ENCODE measurements around the gene APBB2. TPM values are rescaled to one million over a fixed set of nuclear protein-coding genes. Genes with fewer than 3 reads are reported as not detected.

Gene APBB2
- total RNA-seq, 1 donor from 2014 or later, result 23.9 TPM

DNA sequence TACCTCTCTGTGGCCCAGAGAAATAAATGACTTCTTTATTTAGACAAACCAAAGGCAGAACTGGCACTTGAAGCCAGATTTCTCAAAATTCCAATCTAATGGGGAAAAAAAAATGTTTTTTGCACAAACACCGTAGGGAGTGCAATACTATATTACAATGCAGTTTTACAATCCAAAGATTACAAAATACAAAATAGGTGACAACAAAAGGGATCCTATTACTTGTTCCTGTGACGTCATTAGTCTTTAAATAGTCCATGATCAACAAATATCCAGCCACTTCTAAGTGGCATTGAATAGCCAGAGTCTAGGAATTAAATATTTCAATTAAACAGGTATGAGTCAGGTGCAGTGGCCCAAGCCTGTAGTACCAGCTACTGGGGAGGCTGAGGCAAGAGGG lies 3.0 kb upstream of the APBB2 start:
- intact Hi-C loops (cut with micrococcal nuclease), result loop anchor here (5.0 kb wide), 1 partner anchor 290 kb away; no protein-coding TSS in a partner anchor
- DNase-seq (no peak), ATAC-seq (no peak)

DNA sequence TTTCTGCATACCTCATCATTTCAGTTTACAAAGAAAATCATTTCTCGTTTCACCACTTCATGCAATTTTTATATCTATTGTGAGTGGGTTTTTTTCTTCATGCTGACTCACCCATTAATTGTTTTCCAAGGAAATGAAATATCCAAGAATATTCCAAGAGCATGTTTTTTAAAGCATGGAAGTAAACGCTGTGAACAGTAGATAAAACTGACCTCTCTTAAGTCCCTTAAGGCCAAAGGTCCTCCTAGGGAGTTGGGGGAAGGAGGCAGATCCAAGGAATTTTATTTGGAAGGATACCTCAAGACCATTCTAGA lies 2.6 kb upstream of the APBB2 start:
- no peak for ATAC-seq
- intact Hi-C loops (cut with micrococcal nuclease), result loop anchor here (5.0 kb wide), 1 partner anchor 290 kb away; no protein-coding TSS in a partner anchor
- no peak for DNase-seq

GRCh38 chr4:41216294-41217019 lies 2.1 kb upstream of the APBB2 start:
- ATAC-seq (peak; percentile 49), DNase-seq (peak; percentile 77)
- intact Hi-C loops (cut with micrococcal nuclease), result loop anchor here (5.0 kb wide), 1 partner anchor 289 kb away; no protein-coding TSS in a partner anchor

GRCh38 chr4:41215969-41216293 lies 1.6 kb upstream of the APBB2 start:
- ATAC-seq, result no peak
- DNase-seq, result no peak

GRCh38 chr4:41215155-41215554 lies 813 bp upstream of the APBB2 start:
- ATAC-seq, result no peak

More at GRCh38 chr4:41215969-41216293, 1.6 kb upstream of the APBB2 start:
- intact Hi-C loops (cut with micrococcal nuclease), result loop anchor here (5.0 kb wide), 1 partner anchor 289 kb away; no protein-coding TSS in a partner anchor

DNA sequence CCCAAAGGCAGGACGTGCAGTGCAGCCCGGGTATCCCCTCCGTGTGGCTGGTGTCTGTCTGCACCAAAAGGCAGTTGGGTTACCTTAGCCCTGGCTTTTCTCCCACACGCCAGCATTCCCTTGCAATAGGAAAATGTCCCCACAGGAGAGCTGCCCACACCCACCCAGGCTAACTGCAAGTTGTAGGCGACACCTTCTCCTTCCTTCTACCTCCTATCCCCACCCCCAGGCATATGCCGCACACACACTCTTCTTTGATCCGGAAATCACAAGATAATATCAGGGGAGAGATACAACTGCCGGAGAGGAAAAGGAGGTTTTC lies 444 bp upstream of the APBB2 start:
- no peak for DNase-seq
- ATAC-seq, result no peak
- intact Hi-C loops (cut with micrococcal nuclease), result loop anchor here (5.0 kb wide), 1 partner anchor 287 kb away; no protein-coding TSS in a partner anchor

More at GRCh38 chr4:41215155-41215554, 813 bp upstream of the APBB2 start:
- DNase-seq, result no peak
- intact Hi-C loops (cut with micrococcal nuclease), result loop anchor here (5.0 kb wide), 1 partner anchor 288 kb away; no protein-coding TSS in a partner anchor

GRCh38 chr4:41213625-41214135 lies 662 bp downstream of the APBB2 start:
- DNase-seq (peak; percentile 54), ATAC-seq (peak; percentile 34)
- intact Hi-C loops (cut with micrococcal nuclease), result loop anchor here (2.0 kb wide), 1 partner anchor 235 kb away; no protein-coding TSS in a partner anchor

GRCh38 chr4:41212616-41213203 lies 1.6 kb downstream of the APBB2 start:
- DNase-seq (no peak), ATAC-seq (peak; percentile 10)
- intact Hi-C loops (cut with micrococcal nuclease), result loop anchor here (2.0 kb wide), 1 partner anchor 234 kb away; no protein-coding TSS in a partner anchor

DNA sequence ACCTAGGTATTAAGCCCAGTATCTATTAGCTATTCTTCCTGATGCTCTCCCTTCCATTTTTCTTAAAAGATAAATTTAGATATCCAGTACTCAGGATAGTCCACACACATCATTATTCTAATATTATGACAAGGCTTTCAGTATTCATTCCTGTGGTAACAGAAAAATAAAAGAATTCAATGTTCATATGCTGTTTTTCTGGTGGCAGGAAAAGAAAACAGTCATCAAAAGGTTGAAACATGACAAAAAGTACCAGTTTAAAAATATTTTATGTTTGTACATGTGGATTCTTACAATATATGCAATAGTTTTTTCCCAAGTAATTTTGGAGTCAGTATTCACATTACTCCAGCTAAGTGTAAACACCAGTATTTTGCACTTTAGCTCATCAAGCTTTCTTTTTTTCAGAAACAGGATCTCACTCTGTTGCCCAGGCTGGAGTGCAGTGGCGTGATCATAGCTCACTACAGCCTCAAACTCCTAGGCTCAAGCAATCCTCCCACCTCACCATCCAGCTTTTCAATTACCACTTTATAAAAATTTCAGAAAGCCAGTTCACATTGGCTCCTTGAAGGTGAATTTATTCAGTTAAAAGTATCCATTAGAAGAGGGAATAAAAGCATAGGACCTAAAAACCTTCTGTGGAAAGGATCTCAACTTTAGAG lies 2.3 kb downstream of the APBB2 start:
- intact Hi-C loops (cut with micrococcal nuclease), result loop anchor here (2.0 kb wide), 1 partner anchor 233 kb away; no protein-coding TSS in a partner anchor
- no peak for DNase-seq
- no peak for ATAC-seq

- DNase-seq, result no peak
- intact Hi-C loops (cut with micrococcal nuclease), result no loop called here
- no peak for ATAC-seq
Measured at GRCh38 chr4:41209901-41210300, 4.4 kb downstream of the APBB2 start.

DNA sequence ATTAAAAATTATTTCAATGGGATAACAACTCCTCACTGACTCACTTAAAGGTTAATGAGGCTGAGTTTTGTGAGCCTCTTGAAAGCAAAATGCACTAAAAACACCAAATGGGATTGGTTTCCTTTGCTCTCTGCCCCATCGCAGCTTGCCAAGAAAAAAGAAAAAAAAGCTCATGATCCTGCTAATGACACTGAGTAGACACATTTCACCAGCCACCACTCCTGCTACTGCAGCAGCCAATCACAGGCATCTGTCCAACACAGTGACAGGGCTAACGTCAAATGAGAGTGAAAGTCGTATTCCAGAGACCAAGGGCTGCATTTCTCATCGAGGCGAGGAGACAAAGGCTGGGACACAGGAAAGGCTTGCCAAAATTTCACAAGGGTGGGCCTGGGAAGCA lies 5.2 kb downstream of the APBB2 start:
- intact Hi-C loops (cut with micrococcal nuclease), result no loop called here
- DNase-seq (no peak), ATAC-seq (no peak)

DNA sequence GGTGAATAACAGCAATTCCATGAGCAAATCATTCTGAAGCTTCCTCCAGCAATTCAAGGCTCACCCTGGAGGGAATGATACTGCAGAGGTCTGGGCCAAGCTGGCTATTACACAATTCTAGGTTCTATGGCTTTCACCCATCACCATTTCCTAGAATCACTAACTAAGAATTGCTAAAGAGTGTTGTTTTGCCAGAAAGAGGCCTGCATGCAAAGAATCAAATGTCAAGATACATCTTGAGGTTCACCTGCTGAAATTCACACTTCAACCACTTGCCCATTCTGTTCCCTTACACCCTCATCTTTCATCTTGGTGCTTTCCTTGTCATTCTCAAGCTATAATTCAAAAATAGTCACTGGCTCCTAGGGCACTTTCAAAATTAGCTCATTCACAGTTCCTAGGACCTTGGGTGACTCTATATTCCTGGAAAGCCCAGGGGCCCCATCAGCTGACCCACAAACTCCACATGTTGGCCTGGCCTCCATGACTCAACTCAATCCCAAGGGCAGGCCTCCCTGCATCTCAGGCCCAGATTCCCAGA lies 7.0 kb downstream of the APBB2 start:
- ATAC-seq, result peak; percentile 72
- intact Hi-C loops (cut with micrococcal nuclease), result no loop called here
- peak; percentile 49 for DNase-seq

DNA sequence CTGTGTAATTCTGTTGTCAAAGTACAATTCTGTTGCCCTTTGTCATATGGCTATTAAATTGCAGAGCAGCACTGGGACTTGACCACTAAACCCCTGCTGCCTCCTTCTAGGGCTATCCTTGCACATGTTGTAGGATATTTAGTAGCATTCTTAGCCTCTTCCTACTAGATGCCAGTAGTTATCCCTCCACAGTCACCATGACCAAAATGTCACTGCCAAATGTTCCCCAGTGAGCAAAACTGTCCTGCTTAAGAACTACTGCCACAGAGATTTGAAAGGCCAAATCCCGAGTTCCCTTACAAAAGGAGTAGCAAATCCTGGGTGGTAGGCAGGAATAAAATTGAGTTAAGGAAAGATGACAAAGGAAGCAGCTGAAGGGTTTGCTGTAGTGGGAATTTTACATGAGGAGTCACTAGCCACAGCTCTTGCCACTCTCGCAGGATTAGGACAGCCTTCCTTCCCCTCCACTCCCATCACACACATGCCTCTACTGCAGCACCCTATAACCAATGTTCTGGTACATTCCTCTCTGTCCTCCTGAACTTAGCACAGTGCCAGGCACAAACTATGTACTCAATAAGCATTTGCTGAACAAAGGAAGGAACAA lies 8.4 kb downstream of the APBB2 start:
- intact Hi-C loops (cut with micrococcal nuclease), result no loop called here
- no peak for ATAC-seq

GRCh38 chr4:41205130-41205529 lies 9.2 kb downstream of the APBB2 start:
- intact Hi-C loops (cut with micrococcal nuclease), result no loop called here
- DNase-seq, result no peak
- peak; percentile 17 for ATAC-seq

More for the DNA sequence above, 8.4 kb downstream of the APBB2 start:
- DNase-seq, result no peak

GRCh38 chr4:41204400-41204978 lies 9.9 kb downstream of the APBB2 start:
- intact Hi-C loops (cut with micrococcal nuclease), result no loop called here
- DNase-seq (peak; percentile 60), ATAC-seq (peak; percentile 76)

DNA sequence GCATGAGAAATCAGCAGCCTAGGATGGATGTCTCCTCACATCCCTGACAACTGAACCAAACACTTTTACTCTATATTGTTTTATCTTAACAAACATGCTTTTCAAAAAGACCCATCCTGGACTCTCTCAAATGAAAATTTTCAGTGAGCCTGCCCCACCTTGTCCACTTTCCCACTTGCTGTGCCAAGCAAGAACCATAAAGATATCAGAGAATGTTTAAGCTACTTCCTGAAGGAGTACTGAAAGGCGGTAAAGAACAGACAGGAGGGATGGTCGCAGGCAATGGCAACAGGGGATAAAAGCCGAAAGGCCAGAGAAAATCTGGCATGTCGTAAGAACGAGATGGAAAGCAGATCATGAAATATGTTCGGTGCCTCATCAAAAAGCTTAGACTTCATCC lies 10.5 kb downstream of the APBB2 start:
- ATAC-seq (no peak), DNase-seq (no peak)
- intact Hi-C loops (cut with micrococcal nuclease), result no loop called here

- no peak for ATAC-seq
- intact Hi-C loops (cut with micrococcal nuclease), result no loop called here
- DNase-seq, result no peak
Measured at GRCh38 chr4:41202820-41203568, 11.3 kb downstream of the APBB2 start.

GRCh38 chr4:41202356-41202755 lies 12.0 kb downstream of the APBB2 start:
- no peak for DNase-seq
- ATAC-seq, result no peak
- intact Hi-C loops (cut with micrococcal nuclease), result no loop called here

Data from left ventricle myocardium superior (tissue), 1 donor.